Stimulated activated effector memory CD8-positive, alpha-beta T cell treated with anti-CD3 and anti-CD28 coated beads, Interleukin-12 subunit alpha, Interleukin-12 subunit beta, amount 100 ng/mL, for 72 hours (primary cell): Measurements from ENCODE around the gene FBXL17.
A peak's percentile ranks its signal among the peaks of the same experiment; 100 is the strongest.
"Not testable (repeated sequence)": the region's sequence is repeated elsewhere in the genome, so short reads cannot be mapped to it uniquely, and the experiment has no call there.

Source experiments
- ATAC-seq: fragments of 150-1000 bp; cut with Tn5 transposase; 2 replicates; pipeline ENCODE4 v1.10.0; 2021
- DNase-seq, 2 donors: peaks; one replicate each; pipeline ENCODE4 v3.0.0; 2021 to 2022; ENCODE audit warnings: low spot score in 2 of 2
- H3K27ac Mint-ChIP-seq: one replicate; pipeline ENCODE4 v1.8.0; 2022; ENCODE audit warnings: mild to moderate bottlenecking, mixed read lengths
- H3K36me3 Mint-ChIP-seq: one replicate; pipeline ENCODE4 v1.8.0; 2022; ENCODE audit warnings: mild to moderate bottlenecking, mixed read lengths
- H3K4me1 Mint-ChIP-seq: one replicate; pipeline ENCODE4 v1.8.0; 2022; ENCODE audit warnings: mixed read lengths
- H3K4me3 Mint-ChIP-seq: one replicate; pipeline ENCODE4 v1.8.0; 2022; ENCODE audit warnings: mild to moderate bottlenecking, mixed read lengths
- H3K9me3 Mint-ChIP-seq: one replicate; pipeline ENCODE4 v1.8.0; 2022; ENCODE audit warnings: mixed read lengths

The FBXL17 gene

DNA sequence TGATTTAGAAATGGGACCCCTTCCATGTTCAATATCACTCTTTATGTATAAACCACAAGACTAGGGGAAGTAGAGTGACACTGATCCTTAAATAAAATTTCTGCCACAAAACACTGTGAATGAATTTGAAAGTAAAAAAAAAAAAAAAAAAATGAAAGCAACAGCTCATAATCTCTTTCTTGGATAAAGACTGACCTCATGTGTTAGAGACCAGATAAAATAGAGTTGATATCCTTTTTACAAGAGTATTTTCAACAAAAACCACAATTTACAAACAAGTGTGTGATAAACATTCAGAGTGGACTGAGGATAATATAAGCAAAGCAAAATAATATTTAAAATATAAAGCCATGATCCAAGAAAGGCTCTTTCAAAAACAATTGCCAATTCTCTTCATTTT is 180.2 kb downstream of the FBXL17 start:
- Mint-ChIP-seq H3K36me3 (no peaks in the 10 kb centered on the region), H3K4me1 (peaks cover 4% of the 10 kb centered on the region), H3K27ac (no peak overlapping the region), H3K4me3 (no peak overlapping the region), H3K9me3 (no peaks in the 10 kb centered on the region)
- no peak for DNase-seq
- no peak for ATAC-seq

GRCh38 chr5:108196276-108196675 is 185.6 kb downstream of the FBXL17 start:
- Mint-ChIP-seq H3K36me3 (no peaks in the 10 kb centered on the region), H3K9me3 (no peaks in the 10 kb centered on the region), H3K4me3 (no peak overlapping the region), H3K4me1 (peaks cover 4% of the 10 kb centered on the region), H3K27ac (no peak overlapping the region)
- peak; percentile 71 for ATAC-seq
- DNase-seq, result no peak

- DNase-seq (no peak), ATAC-seq (no peak)
- Mint-ChIP-seq H3K27ac (no peak overlapping the region), H3K9me3 (no peaks in the 10 kb centered on the region), H3K4me3 (no peak overlapping the region), H3K36me3 (no peaks in the 10 kb centered on the region), H3K4me1 (no peaks in the 10 kb centered on the region)
Measured at GRCh38 chr5:108193021-108193795, 188.7 kb downstream of the FBXL17 start.

DNA sequence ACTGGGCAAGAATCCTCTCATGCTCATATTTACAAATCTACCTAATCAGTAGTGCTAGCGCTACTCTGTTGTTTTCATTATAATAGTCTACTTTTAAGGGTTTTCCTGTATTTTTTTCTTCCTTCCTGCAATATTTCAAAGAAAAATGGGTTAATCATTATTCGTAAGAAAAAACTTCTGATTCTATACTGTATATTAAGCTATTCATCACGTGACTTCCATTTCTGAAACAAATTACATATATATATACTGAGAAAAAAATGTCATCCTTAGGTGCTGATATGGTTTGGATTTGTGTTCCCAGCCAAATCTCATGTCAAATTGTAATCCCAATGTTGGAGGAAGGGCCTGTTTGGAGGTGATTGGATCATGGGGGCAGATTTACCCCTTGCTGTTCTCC is 197.0 kb downstream of the FBXL17 start:
- no peak overlapping the region for H3K4me3 Mint-ChIP-seq
- H3K4me1 Mint-ChIP-seq, result no peaks in the 10 kb centered on the region
- H3K9me3 Mint-ChIP-seq, result no peaks in the 10 kb centered on the region
- ATAC-seq (no peak), DNase-seq (no peak)
- peaks cover 13% of the 10 kb centered on the region for H3K36me3 Mint-ChIP-seq
- no peak overlapping the region for H3K27ac Mint-ChIP-seq

GRCh38 chr5:108181975-108182374 is 199.9 kb downstream of the FBXL17 start:
- Mint-ChIP-seq H3K4me3 (no peak overlapping the region), H3K36me3 (peaks cover 13% of the 10 kb centered on the region), H3K9me3 (no peaks in the 10 kb centered on the region), H3K27ac (no peak overlapping the region), H3K4me1 (no peaks in the 10 kb centered on the region)
- no peak for ATAC-seq
- no peak for DNase-seq

DNA sequence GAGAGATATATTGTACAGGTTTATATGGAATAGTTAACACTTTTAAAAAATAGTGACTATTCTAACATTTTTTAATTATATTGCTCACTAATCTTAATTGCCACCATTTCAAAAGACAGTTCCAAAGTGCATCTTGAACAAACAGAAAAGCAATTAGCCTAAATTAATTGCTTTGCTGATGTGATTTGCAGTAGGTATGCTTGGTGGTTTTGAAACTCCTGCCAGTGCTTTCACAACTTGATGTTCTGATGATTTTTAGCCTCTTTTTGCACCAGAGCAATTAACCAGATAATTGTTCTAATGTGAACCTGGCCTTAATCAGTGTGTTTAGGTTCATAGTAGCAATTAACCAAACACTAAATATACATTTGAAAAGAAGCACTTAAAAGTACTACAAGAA is 207.6 kb downstream of the FBXL17 start:
- no peak overlapping the region for H3K4me3 Mint-ChIP-seq
- no peaks in the 10 kb centered on the region for H3K9me3 Mint-ChIP-seq
- ATAC-seq, result no peak
- no peak overlapping the region for H3K27ac Mint-ChIP-seq
- no peaks in the 10 kb centered on the region for H3K36me3 Mint-ChIP-seq
- no peaks in the 10 kb centered on the region for H3K4me1 Mint-ChIP-seq
- no peak for DNase-seq

DNA sequence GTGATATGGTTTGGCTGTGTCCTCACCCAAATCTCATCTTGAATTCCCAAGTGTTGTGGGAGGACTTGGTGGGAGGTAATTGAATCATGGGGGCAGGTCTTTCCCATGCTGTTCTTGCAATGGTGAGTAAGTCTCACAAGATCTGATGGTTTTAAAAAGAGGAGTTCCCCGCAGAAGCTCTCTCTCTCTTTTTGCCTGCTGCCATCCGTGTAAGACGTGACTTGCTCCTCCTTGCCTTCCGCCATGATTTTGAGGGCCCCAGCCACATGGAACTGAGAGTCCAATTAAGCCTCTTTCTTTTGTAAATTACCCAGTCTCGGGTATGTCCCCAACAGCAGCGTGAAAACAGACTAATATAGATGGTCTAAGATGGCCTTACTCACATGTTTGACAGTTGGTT is 210.1 kb downstream of the FBXL17 start:
- Mint-ChIP-seq H3K9me3 (no peaks in the 10 kb centered on the region), H3K4me3 (no peak overlapping the region), H3K36me3 (no peaks in the 10 kb centered on the region), H3K27ac (no peak overlapping the region), H3K4me1 (no peaks in the 10 kb centered on the region)
- no peak for ATAC-seq
- DNase-seq, result no peak

GRCh38 chr5:108168915-108169314 is 213.0 kb downstream of the FBXL17 start:
- Mint-ChIP-seq H3K36me3 (no peaks in the 10 kb centered on the region), H3K4me1 (no peaks in the 10 kb centered on the region), H3K27ac (no peak overlapping the region), H3K9me3 (no peaks in the 10 kb centered on the region), H3K4me3 (no peak overlapping the region)
- no peak for ATAC-seq
- no peak for DNase-seq

DNA sequence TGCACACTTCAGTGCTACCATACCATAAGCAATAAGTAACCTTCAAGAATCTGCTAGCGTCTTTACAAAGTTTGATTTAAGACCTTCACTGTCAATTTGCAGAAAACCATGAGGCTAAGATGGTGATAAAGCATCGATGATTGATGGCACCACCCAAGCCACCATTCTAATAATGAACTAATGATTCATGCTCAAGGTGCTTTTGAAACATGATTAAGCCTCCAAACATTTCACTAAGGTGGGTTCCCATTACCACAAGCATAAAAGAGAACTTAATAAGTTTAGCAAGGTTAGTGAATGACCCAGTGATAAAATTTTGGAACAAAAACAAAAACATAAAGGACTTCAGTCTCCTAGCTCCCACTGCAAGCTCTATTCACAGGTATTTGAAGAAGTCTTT is 214.7 kb downstream of the FBXL17 start:
- H3K27ac Mint-ChIP-seq, result no peak overlapping the region

GRCh38 chr5:108164574-108164973 is 217.3 kb downstream of the FBXL17 start:
- Mint-ChIP-seq H3K4me1 (no peaks in the 10 kb centered on the region), H3K4me3 (no peak overlapping the region), H3K27ac (no peak overlapping the region), H3K36me3 (no peaks in the 10 kb centered on the region), H3K9me3 (no peaks in the 10 kb centered on the region)
- no peak for ATAC-seq
- no peak for DNase-seq

More for the DNA sequence above, 214.7 kb downstream of the FBXL17 start:
- DNase-seq (no peak), ATAC-seq (no peak)
- no peak overlapping the region for H3K4me3 Mint-ChIP-seq
- no peaks in the 10 kb centered on the region for H3K36me3 Mint-ChIP-seq
- no peaks in the 10 kb centered on the region for H3K4me1 Mint-ChIP-seq
- no peaks in the 10 kb centered on the region for H3K9me3 Mint-ChIP-seq

DNA sequence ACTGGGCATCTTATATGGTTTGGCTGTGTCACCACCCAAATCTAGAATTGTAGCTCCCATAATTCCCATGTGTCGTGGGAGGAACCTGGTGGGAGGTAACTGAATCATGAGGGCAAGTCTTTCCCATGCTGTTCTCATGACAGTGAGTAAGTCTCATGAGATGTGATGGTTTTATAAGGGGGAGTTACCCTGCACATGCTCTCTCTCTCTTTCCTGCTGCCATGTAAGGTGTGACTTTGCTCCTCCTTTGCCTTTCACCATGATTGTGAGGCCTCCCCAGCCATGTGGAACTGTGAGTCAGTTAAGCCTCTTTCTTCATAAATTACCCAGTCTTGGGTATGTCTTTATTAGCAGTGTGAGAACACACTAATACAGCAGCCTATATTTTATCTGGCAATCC is 229.0 kb downstream of the FBXL17 start:
- H3K4me1 Mint-ChIP-seq, H3K9me3 Mint-ChIP-seq, ATAC-seq, H3K27ac Mint-ChIP-seq, H3K4me3 Mint-ChIP-seq, DNase-seq, H3K36me3 Mint-ChIP-seq: not testable (repeated sequence)

DNA sequence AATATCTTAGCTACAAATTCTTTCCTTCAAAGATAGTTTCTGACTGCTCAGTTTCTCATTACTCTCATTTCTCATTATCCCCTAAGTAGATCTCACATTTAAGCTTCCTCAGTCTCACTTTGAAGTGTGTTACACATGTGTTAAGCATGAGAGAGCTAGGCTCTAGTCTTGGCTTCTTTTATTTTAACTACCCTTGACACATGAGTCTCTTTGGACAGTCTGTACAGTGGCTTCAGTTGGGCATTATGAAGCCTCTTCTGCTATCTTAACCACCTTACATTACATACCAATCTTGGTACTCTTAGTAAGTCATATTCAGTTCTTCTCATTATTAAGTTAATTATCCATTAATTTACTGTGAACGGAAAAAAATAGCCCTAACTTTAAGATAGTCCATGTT is 232.5 kb downstream of the FBXL17 start:
- Mint-ChIP-seq H3K36me3 (no peaks in the 10 kb centered on the region), H3K4me3 (no peak overlapping the region), H3K27ac (no peak overlapping the region), H3K4me1 (peaks cover 6% of the 10 kb centered on the region), H3K9me3 (peaks cover 2% of the 10 kb centered on the region)
- ATAC-seq (no peak), DNase-seq (no peak)

DNA sequence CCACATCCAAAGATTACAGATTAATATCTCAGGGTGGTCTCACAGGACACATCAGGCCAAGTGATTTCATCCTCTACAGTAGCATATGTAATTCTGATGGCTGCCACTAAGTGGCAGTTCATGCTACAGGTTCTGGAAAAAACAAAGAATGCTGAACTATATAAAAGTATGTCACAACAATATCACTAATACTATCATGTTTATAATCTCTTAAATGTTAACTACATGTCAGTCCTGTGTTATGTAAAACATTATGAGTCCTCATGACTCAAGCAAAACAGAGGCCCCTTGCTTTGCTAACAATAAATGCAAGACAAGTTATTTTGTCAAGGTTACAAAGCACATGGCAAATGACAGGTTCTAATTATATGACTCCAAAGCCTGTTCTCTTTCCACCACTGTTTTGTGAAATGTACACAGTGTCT is 233.2 kb downstream of the FBXL17 start:
- no peak for ATAC-seq
- H3K36me3 Mint-ChIP-seq, result no peaks in the 10 kb centered on the region
- H3K4me3 Mint-ChIP-seq, result no peak overlapping the region
- H3K9me3 Mint-ChIP-seq, result peaks cover 2% of the 10 kb centered on the region
- no peak overlapping the region for H3K27ac Mint-ChIP-seq
- H3K4me1 Mint-ChIP-seq, result peaks cover 6% of the 10 kb centered on the region
- DNase-seq, result no peak

DNA sequence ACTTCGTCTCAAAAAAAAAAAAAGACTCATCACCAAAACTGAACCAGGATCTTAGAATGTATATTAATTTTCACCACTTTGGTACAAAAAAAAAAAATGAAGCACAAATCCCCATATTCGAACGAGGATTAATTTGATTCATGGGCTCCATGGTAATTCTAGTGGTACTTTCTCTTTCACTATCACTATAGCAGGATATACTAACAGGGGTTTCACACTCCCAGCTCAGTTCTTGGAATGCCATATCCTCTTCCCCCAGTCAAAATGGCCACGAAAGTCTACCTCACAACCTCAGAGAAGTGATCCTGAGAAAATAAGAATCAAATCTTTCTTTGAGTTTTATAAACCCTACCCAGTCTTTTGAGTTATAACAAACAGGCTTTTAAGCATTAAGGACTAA is 235.7 kb downstream of the FBXL17 start:
- Mint-ChIP-seq H3K27ac (no peak overlapping the region), H3K36me3 (no peaks in the 10 kb centered on the region), H3K4me1 (peaks cover 6% of the 10 kb centered on the region), H3K9me3 (no peaks in the 10 kb centered on the region), H3K4me3 (no peak overlapping the region)
- DNase-seq (no peak), ATAC-seq (no peak)

- no peaks in the 10 kb centered on the region for H3K36me3 Mint-ChIP-seq
- peaks cover 6% of the 10 kb centered on the region for H3K4me1 Mint-ChIP-seq
- no peak overlapping the region for H3K27ac Mint-ChIP-seq
- no peak for DNase-seq
- H3K9me3 Mint-ChIP-seq, result no peaks in the 10 kb centered on the region
- no peak overlapping the region for H3K4me3 Mint-ChIP-seq
- ATAC-seq, result no peak
Measured at GRCh38 chr5:108145351-108145750, 236.5 kb downstream of the FBXL17 start.

- ATAC-seq, result no peak
- no peak overlapping the region for H3K4me3 Mint-ChIP-seq
- H3K27ac Mint-ChIP-seq, result no peak overlapping the region
- peaks cover 6% of the 10 kb centered on the region for H3K4me1 Mint-ChIP-seq
- H3K9me3 Mint-ChIP-seq, result no peaks in the 10 kb centered on the region
- no peak for DNase-seq
- no peaks in the 10 kb centered on the region for H3K36me3 Mint-ChIP-seq
Measured at GRCh38 chr5:108144332-108144731, 237.6 kb downstream of the FBXL17 start.

DNA sequence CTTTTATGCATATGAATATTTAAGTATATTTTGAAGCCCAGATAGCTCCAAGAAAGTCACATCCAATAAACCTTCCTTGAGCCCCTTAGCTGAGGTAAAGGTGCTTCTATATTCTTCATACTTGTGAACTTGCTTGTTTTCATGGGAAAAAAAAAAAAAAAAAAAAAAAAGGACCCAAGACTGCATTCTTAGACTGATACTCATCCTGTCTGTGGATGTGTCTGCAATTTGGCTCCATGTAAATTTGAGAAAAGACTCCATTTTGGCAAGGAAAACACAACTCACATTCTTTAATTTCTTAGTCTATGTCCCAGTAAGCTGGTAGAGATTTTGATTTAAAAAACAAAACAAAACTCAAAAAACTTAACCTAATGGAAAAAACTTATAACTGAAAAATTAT is 238.3 kb downstream of the FBXL17 start:
- ATAC-seq (no peak), DNase-seq (no peak)
- no peaks in the 10 kb centered on the region for H3K36me3 Mint-ChIP-seq
- H3K4me3 Mint-ChIP-seq, result no peak overlapping the region
- no peak overlapping the region for H3K27ac Mint-ChIP-seq
- no peaks in the 10 kb centered on the region for H3K9me3 Mint-ChIP-seq
- peaks cover 6% of the 10 kb centered on the region for H3K4me1 Mint-ChIP-seq
